ENCODE results near the gene TRIO. TPM values are rescaled to one million over a fixed set of nuclear protein-coding genes. Genes with fewer than 3 reads are reported as not detected.

The TRIO gene
- total RNA-seq, 1 experiment from 2014 or later: 88.8 TPM

- Mint-ChIP-seq H3K9me3 (no peaks in the 10 kb centered on the region), H3K4me3 (no peak overlapping the region), H3K27me3 (ENCODE audit: low read depth) (no peaks in the 10 kb centered on the region), H3K36me3 (peaks cover 25% of the 10 kb centered on the region), H3K4me1 (0 out of 2 replicates have a peak, but pooled peaks cover 6% of the 10 kb centered on the region), H3K27ac (no peak overlapping the region)
- ATAC-seq (no peak), DNase-seq (ENCODE audit: low spot score) (no peak)
- ChIA-PET CTCF (no interaction called here), POLR2A (no interaction called here)
- TF ChIP-seq CREM (CRISPR knock-in tag; IDR thresholded peaks at IDR 0.05): no peak
- TF ChIP-seq ESRRA (CRISPR knock-in tag; IDR thresholded peaks at IDR 0.05; ENCODE audit: borderline replicate concordance): no peak
- no peak for TF ChIP-seq OVOL2 (CRISPR knock-in tag; IDR thresholded peaks at IDR 0.05; ENCODE audit: borderline replicate concordance)
- TF ChIP-seq MLX (CRISPR knock-in tag; IDR thresholded peaks at IDR 0.05): no peak
- TF ChIP-seq FOXJ3 (CRISPR knock-in tag; IDR thresholded peaks at IDR 0.05; ENCODE audit: borderline replicate concordance): no peak
- TF ChIP-seq FOXK1 (CRISPR knock-in tag; IDR thresholded peaks at IDR 0.05): no peak
- no peak for TF ChIP-seq NFE2L1 (CRISPR knock-in tag; IDR thresholded peaks at IDR 0.05)
- TF ChIP-seq HMGXB4 (CRISPR knock-in tag; IDR thresholded peaks at IDR 0.05): no peak
- no peak for TF ChIP-seq NR2C2 (CRISPR knock-in tag; IDR thresholded peaks at IDR 0.05)
- no peak for TF ChIP-seq ZNF423 (CRISPR knock-in tag; IDR thresholded peaks at IDR 0.05)
- TF ChIP-seq GABPB1 (CRISPR knock-in tag; IDR thresholded peaks at IDR 0.05): no peak
- no peak for TF ChIP-seq TEAD4 (CRISPR knock-in tag; IDR thresholded peaks at IDR 0.05)
- TF ChIP-seq TEAD1 (CRISPR knock-in tag; IDR thresholded peaks at IDR 0.05): no peak
- no peak for TF ChIP-seq ZNF532 (CRISPR knock-in tag; IDR thresholded peaks at IDR 0.05; ENCODE audit: borderline replicate concordance)
- no peak for TF ChIP-seq RORB (CRISPR knock-in tag; IDR thresholded peaks at IDR 0.05)
- TF ChIP-seq ZNF671 (CRISPR knock-in tag; IDR thresholded peaks at IDR 0.05): no peak
- TF ChIP-seq CREB1 (CRISPR knock-in tag; IDR thresholded peaks at IDR 0.05): no peak
- TF ChIP-seq RELA (CRISPR knock-in tag; IDR thresholded peaks at IDR 0.05; ENCODE audit: borderline replicate concordance): no peak
Measured at GRCh38 chr5:14308384-14309154, 165.4 kb downstream of the TRIO start.

- ATAC-seq (no peak), DNase-seq (ENCODE audit: low spot score) (no peak)
- Mint-ChIP-seq H3K9me3 (no peaks in the 10 kb centered on the region), H3K27ac (no peak overlapping the region), H3K27me3 (ENCODE audit: low read depth) (no peaks in the 10 kb centered on the region), H3K4me3 (no peak overlapping the region), H3K36me3 (peaks cover 25% of the 10 kb centered on the region), H3K4me1 (0 out of 2 replicates have a peak, but pooled peaks cover 6% of the 10 kb centered on the region)
- CTCF ChIA-PET: no interaction called here
- POLR2A ChIA-PET: no interaction called here
- TF ChIP-seq ZNF512 (CRISPR knock-in tag; IDR thresholded peaks at IDR 0.05; ENCODE audit: borderline replicate concordance) (no peak), STAT6 (CRISPR knock-in tag; conservative IDR thresholded peaks at IDR 0.05; ENCODE audit: low read depth) (no peak), ATF6 (CRISPR knock-in tag; IDR thresholded peaks at IDR 0.05) (no peak), ZNF416 (CRISPR knock-in tag; IDR thresholded peaks at IDR 0.05) (no peak), ESRRA (CRISPR knock-in tag; IDR thresholded peaks at IDR 0.05; ENCODE audit: borderline replicate concordance) (no peak), JUN (CRISPR knock-in tag; IDR thresholded peaks at IDR 0.05) (no peak), TEAD4 (CRISPR knock-in tag; IDR thresholded peaks at IDR 0.05) (no peak), NFE2L1 (CRISPR knock-in tag; IDR thresholded peaks at IDR 0.05) (no peak)
Measured at GRCh38 chr5:14309199-14309598, 166.1 kb downstream of the TRIO start.
